Endothelial cell of umbilical vein (primary cell): Measurements from ENCODE around the gene FAM53B. TPM values are rescaled to one million over a fixed set of nuclear protein-coding genes. Genes with fewer than 3 reads are reported as not detected.

Experiments
- BruUV-seq: library from RNA; stranded (reverse); fragments of 400-500 nt; replicated peaks from 2 replicates; lab custom pipeline; 2021; lab: Mats Ljungman, UMichigan
- CTCF ChIA-PET: fragments of 300-600, 350-600 bp; sonication (Branson Sonifier 250); formaldehyde crosslinking; loops from one replicate; lab custom pipeline; 2021; ENCODE audit warnings: antibody characterized with exemption, inconsistent platforms; lab: Charles Lee
- POLR2A ChIA-PET: fragments of 300-600, 350-600 bp; sonication (Branson Sonifier 250); formaldehyde crosslinking; loops from one replicate; lab custom pipeline; 2021; ENCODE audit warnings: antibody characterized with exemption, inconsistent platforms; lab: Charles Lee
- DNase-seq: peaks from one replicate; pipeline ENCODE4 v3.0.0-alpha.2; 2011; ENCODE audit warnings: low read depth, low spot score
- FAIRE-seq: peaks from 2 replicates; lab custom pipeline; 2011; peaks lifted over from hg19 to GRCh38; lab: Jason Lieb, UNC
- H2AFZ ChIP-seq: 2 replicates; pipeline ENCODE4 v1.6.0; 2012; ENCODE audit warnings: low read depth, low read length, control low read depth, inconsistent platforms
- H3K27ac ChIP-seq: 2 replicates; pipeline ENCODE4 v1.5.1; 2011; ENCODE audit warnings: low read depth, mild to moderate bottlenecking, control low read depth, low read length, moderate library complexity; ENCODE audit not compliant: insufficient read depth
- H3K27me3 ChIP-seq, 2 experiments: 2 replicates each; pipeline versions ENCODE4 v1.6.0 to v1.6.1; 2011; ENCODE audit warnings: low read length in 2 of 2, mixed read lengths in 1 of 2; ENCODE audit not compliant: control insufficient read depth in 2 of 2, insufficient read depth in 2 of 2
- H3K36me3 ChIP-seq, 2 experiments: 2 replicates in 1 of 2; 3 replicates in 1 of 2; pipeline ENCODE4 v1.5.1; 2011; ENCODE audit warnings: low read length in 2 of 2, mild to moderate bottlenecking in 1 of 2, moderate library complexity in 1 of 2; ENCODE audit not compliant: control insufficient read depth in 2 of 2, insufficient read depth in 2 of 2; ENCODE audit errors: extremely low read depth in 1 of 2
- H3K4me1 ChIP-seq: 3 replicates; pipeline ENCODE4 v1.5.1; 2011; ENCODE audit warnings: mild to moderate bottlenecking, low read length; ENCODE audit not compliant: control insufficient read depth, insufficient read depth; ENCODE audit errors: extremely low read depth
- H3K4me2 ChIP-seq: 2 replicates; pipeline ENCODE4 v1.6.1; 2011; ENCODE audit warnings: low read length, control low read depth, mixed read lengths; ENCODE audit not compliant: insufficient read depth
- H3K4me3 ChIP-seq, 3 experiments: fragments of 200-600 bp in 1 of 3; sonication (generic), shearing (Covaris generic) in 1 of 3; replicated peaks in 1 of 3; 2 replicates each; pipeline ENCODE4 v1.5.1; 2011 to 2016; ENCODE audit warnings: control low read depth in 3 of 3, low read length in 3 of 3, mild to moderate bottlenecking in 2 of 3, inconsistent platforms in 1 of 3, low read depth in 1 of 3, moderate library complexity in 1 of 3; ENCODE audit not compliant: insufficient read depth in 1 of 3
- H3K79me2 ChIP-seq: 2 replicates; pipeline ENCODE4 v1.6.0; 2012; ENCODE audit warnings: low read length, inconsistent platforms; ENCODE audit not compliant: control insufficient read depth, insufficient read depth
- H3K9ac ChIP-seq: replicated peaks from 2 replicates; pipeline ENCODE3; 2011; ENCODE audit warnings: low read length, control low read depth; ENCODE audit not compliant: insufficient read depth; ENCODE audit errors: extremely low read depth
- H3K9me1 ChIP-seq: replicated peaks from 3 replicates; pipeline ENCODE4 v1.6.0; 2011; ENCODE audit warnings: mild to moderate bottlenecking, low read length; ENCODE audit not compliant: control insufficient read depth, insufficient read depth; ENCODE audit errors: extremely low read depth
- H3K9me3 ChIP-seq: replicated peaks from 2 replicates; pipeline ENCODE4 v1.5.1; 2012; ENCODE audit warnings: low read length, inconsistent platforms; ENCODE audit not compliant: control insufficient read depth, insufficient read depth
- H4K20me1 ChIP-seq: replicated peaks from 2 replicates; pipeline ENCODE3; 2011; ENCODE audit warnings: mild to moderate bottlenecking, low read length; ENCODE audit not compliant: control insufficient read depth, insufficient read depth; ENCODE audit errors: extremely low read depth
- EZH2 ChIP-seq: IDR thresholded peaks from 2 replicates; pipeline ENCODE4 v1.6.1; 2012; ENCODE audit warnings: borderline replicate concordance, low read depth, mild to moderate bottlenecking, moderate library complexity, low read length, inconsistent platforms; ENCODE audit not compliant: severe bottlenecking
- FOS ChIP-seq: IDR thresholded peaks from 2 replicates; pipeline ENCODE4 v1.6.1; 2011; ENCODE audit warnings: mild to moderate bottlenecking, low read length, moderate library complexity, borderline replicate concordance; ENCODE audit not compliant: insufficient read depth
- GATA2 ChIP-seq: IDR thresholded peaks from 2 replicates; pipeline ENCODE4 v1.7.0; 2011; ENCODE audit warnings: low read depth, mild to moderate bottlenecking, moderate library complexity, mixed read lengths, low read length; ENCODE audit not compliant: insufficient read length, insufficient read depth
- JUN ChIP-seq: IDR thresholded peaks from 2 replicates; pipeline ENCODE4 v1.6.1; 2011; ENCODE audit warnings: borderline replicate concordance, low read depth; ENCODE audit not compliant: insufficient read length, insufficient read depth
- MYC ChIP-seq: IDR thresholded peaks from one replicate; pipeline ENCODE4 v1.6.1; 2011; ENCODE audit warnings: mild to moderate bottlenecking, low read depth, low read length
- POLR2A ChIP-seq: IDR thresholded peaks from 2 replicates; pipeline ENCODE4 v1.6.1; 2012; ENCODE audit warnings: low read depth, mild to moderate bottlenecking, control low read depth, low read length
- POLR2AphosphoS5 ChIP-seq: IDR thresholded peaks from 2 replicates; pipeline ENCODE4 v1.6.1; 2012; ENCODE audit warnings: low read depth, mild to moderate bottlenecking, control low read depth, low read length, moderate library complexity; ENCODE audit not compliant: insufficient read depth
- dilution Hi-C: fragments of 300-500 bp; cut with MboI; formaldehyde crosslinking; loops from one replicate; pipeline ENCODE4 v1.15.0; 2019; ENCODE audit warnings: low sequenced_read_pairs; ENCODE audit not compliant: extremely low pct_ligation_motif_present
- intact Hi-C: fragments of 100-400 bp; cut with micrococcal nuclease; formaldehyde crosslinking; loops from one replicate; pipeline ENCODE4 v1.10.0; 2022
- polyA plus RNA-seq, 4 experiments: library from polyadenylated mRNA; depleted of rRNA in 3 of 4; stranded (reverse) in 3 of 4; unstranded in 1 of 4; fragments of >200 nt; gene quantifications; 2 replicates each; pipeline versions ENCODE4 v1.2.1 to v1.2.3, GENCODE V29; 2011 to 2012; ENCODE audit warnings: missing spikeins in 1 of 4
- total RNA-seq: library from RNA; stranded (reverse); gene quantifications from 2 replicates; pipeline ENCODE4 v1.2.3, GENCODE V29; 2021
- TF ChIP-seq, protein P1 (sequence below), 2 donors: IDR thresholded peaks; 1 replicate in 1 of 2; 2 replicates in 1 of 2; pipeline ENCODE4 v1.5.1; 2011; ENCODE audit warnings: low read length in 2 of 2, mild to moderate bottlenecking in 2 of 2, moderate library complexity in 2 of 2, control low read depth in 1 of 2, inconsistent platforms in 1 of 2, low read depth in 1 of 2; ENCODE audit not compliant: insufficient read depth in 1 of 2; ENCODE audit errors: extremely low read depth in 1 of 2
- TF ChIP-seq, protein P2 (sequence below): IDR thresholded peaks from 2 replicates; pipeline ENCODE4 v1.6.1; 2011; ENCODE audit not compliant: insufficient read depth, insufficient read length

Gene FAM53B
- total and polyA plus RNA-seq, 2 donors (not counting 3 experiments of a cell fraction or from before 2014, with no cell fraction given), result 8.5 to 21.1 TPM

DNA sequence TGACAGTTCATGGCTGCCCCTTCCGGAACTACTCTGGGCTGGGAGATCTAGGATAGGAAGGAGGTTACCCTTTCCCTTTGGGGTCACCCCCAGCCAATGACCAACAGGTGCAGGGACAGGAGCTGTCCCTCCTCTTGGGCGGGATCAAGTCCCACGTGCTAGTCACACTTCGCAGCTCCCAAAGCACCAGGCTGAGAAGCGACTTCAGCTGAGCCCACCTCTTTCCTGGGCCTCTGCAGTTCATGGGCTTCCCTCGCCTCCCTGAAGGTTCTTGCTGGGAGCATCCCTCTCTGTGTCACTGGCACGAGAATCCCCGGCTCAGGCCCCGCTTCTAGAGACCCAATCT, 115.5 kb downstream of the FAM53B start:
- H4K20me1 ChIP-seq, result no peaks in the 10 kb centered on the region
- TF ChIP-seq, protein P1, sequence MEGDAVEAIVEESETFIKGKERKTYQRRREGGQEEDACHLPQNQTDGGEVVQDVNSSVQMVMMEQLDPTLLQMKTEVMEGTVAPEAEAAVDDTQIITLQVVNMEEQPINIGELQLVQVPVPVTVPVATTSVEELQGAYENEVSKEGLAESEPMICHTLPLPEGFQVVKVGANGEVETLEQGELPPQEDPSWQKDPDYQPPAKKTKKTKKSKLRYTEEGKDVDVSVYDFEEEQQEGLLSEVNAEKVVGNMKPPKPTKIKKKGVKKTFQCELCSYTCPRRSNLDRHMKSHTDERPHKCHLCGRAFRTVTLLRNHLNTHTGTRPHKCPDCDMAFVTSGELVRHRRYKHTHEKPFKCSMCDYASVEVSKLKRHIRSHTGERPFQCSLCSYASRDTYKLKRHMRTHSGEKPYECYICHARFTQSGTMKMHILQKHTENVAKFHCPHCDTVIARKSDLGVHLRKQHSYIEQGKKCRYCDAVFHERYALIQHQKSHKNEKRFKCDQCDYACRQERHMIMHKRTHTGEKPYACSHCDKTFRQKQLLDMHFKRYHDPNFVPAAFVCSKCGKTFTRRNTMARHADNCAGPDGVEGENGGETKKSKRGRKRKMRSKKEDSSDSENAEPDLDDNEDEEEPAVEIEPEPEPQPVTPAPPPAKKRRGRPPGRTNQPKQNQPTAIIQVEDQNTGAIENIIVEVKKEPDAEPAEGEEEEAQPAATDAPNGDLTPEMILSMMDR (IDR thresholded peaks at IDR 0.05; ENCODE audit: extremely low read depth in 1 of 2, insufficient read depth in 1 of 2, low read depth in 1 of 2, low read length in 2 of 2), result no peak
- TF ChIP-seq POLR2AphosphoS5 (no peak), FOS (no peak), EZH2 (no peak), JUN (no peak), MYC (no peak), POLR2A (no peak), GATA2 (no peak)
- TF ChIP-seq, protein P2, sequence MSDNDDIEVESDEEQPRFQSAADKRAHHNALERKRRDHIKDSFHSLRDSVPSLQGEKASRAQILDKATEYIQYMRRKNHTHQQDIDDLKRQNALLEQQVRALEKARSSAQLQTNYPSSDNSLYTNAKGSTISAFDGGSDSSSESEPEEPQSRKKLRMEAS, result no peak
- H3K4me1 ChIP-seq, result peaks cover 2% of the 10 kb centered on the region
- FAIRE-seq (no peak), DNase-seq (no peak)
- intact Hi-C loops, result no loop called here
- no peak overlapping the region for H3K4me2 ChIP-seq
- POLR2A ChIA-PET, result no interaction called here
- CTCF ChIA-PET, result interaction anchor here (1.1 to 7.7 kb wide), 4 partner anchors 9 to 117 kb away, joined by 3 to 105 read pairs (median 4); no protein-coding TSS in a partner anchor
- no peak overlapping the region for H3K27ac ChIP-seq
- dilution Hi-C loops, result no loop called here
- H3K36me3 ChIP-seq, result no peaks in the 10 kb centered on the region
- no peaks in the 10 kb centered on the region for H3K9me1 ChIP-seq
- no peak overlapping the region for H3K4me3 ChIP-seq
- no peaks in the 10 kb centered on the region for H3K79me2 ChIP-seq
- no peaks in the 10 kb centered on the region for H3K27me3 ChIP-seq
- H3K9me3 ChIP-seq, result no peaks in the 10 kb centered on the region
- no TSS peak for BruUV-seq
- H2AFZ ChIP-seq, result no peak overlapping the region
- H3K9ac ChIP-seq, result no peak overlapping the region
